ENCODE results near the gene ERMAP. TPM values are rescaled to one million over a fixed set of nuclear protein-coding genes. Genes with fewer than 3 reads are reported as not detected.
A peak's percentile ranks its signal among the peaks of the same experiment; 100 is the strongest.

The ERMAP gene
- total and polyA plus RNA-seq, 2 of the 8 experiments (the other 6 are each of a cell fraction or from before 2014, with no cell fraction given): 2.5 to 3.9 TPM

- TF ChIP-seq CHD7 (IDR thresholded peaks at IDR 0.05; ENCODE audit: insufficient replicate concordance, low read length): no peak
- TF ChIP-seq TAF1 (IDR thresholded peaks at IDR 0.05; ENCODE audit: low read depth, low read length): no peak
- TF ChIP-seq TAF7 (optimal IDR thresholded peaks at IDR 0.05; ENCODE audit: borderline replicate concordance, low read depth, low read length): no peak
- TF ChIP-seq BACH1 (IDR thresholded peaks at IDR 0.05; ENCODE audit: low read length): peak; percentile 81
- TF ChIP-seq KDM5A (IDR thresholded peaks at IDR 0.05; ENCODE audit: low read length): no peak
- TF ChIP-seq RAD21 (IDR thresholded peaks at IDR 0.05 in 1 of 2, conservative IDR thresholded peaks at IDR 0.05 in 1 of 2; ENCODE audit: low read depth in 2 of 2, low read length in 2 of 2): no peak
- TF ChIP-seq E2F6 (IDR thresholded peaks at IDR 0.05): no peak
- TF ChIP-seq SUZ12 (IDR thresholded peaks at IDR 0.05; ENCODE audit: low read length): no peak
- no peak for TF ChIP-seq CTBP2 (IDR thresholded peaks at IDR 0.05; ENCODE audit: borderline replicate concordance, insufficient read depth, insufficient read length, low read length)
- no peak for TF ChIP-seq GABPA (IDR thresholded peaks at IDR 0.05; ENCODE audit: borderline replicate concordance, insufficient read depth, low read length)
These were observed 6.0 kb downstream of the ERMAP start (continued) for GRCh38 chr1:42822800-42823392.

All from H1 (cell line).